NT2/D1 (cell line): ENCODE measurements around the gene FRG2C.
"Not testable (repeated sequence)": the region's sequence is repeated elsewhere in the genome, so short reads cannot be mapped to it uniquely, and the experiment has no call there.

Experiments used
- SUZ12 ChIP-seq: IDR thresholded peaks from 2 replicates; pipeline ENCODE4 v1.6.1; 2011; ENCODE audit not compliant: insufficient read length, insufficient read depth; ENCODE audit errors: extremely low read depth
- ZNF274 ChIP-seq: IDR thresholded peaks from 2 replicates; pipeline ENCODE4 v1.6.1; 2011; ENCODE audit warnings: mild to moderate bottlenecking, low read depth, low read length

- not testable (repeated sequence) for TF ChIP-seq SUZ12, ZNF274
Observed at GRCh38 chr3:75658411-75659107, 5.6 kb upstream of the FRG2C start.
